Subcutaneous abdominal adipose tissue (tissue), 5 donors: Measurements from ENCODE around the gene TTYH3.
A peak's percentile ranks its signal among the peaks of the same experiment; 100 is the strongest.

Source experiments
- H3K27ac ChIP-seq: one replicate; pipeline ENCODE4 v1.7.0; 2013; ENCODE audit warnings: low read depth, mild to moderate bottlenecking, inconsistent platforms, low read length, moderate library complexity
- H3K27me3 ChIP-seq, 5 donors: one replicate each; pipeline ENCODE4 v1.7.0; 2013; ENCODE audit warnings: low read length in 5 of 5, inconsistent platforms in 1 of 5; ENCODE audit not compliant: control insufficient read depth in 5 of 5, insufficient read depth in 4 of 5
- H3K36me3 ChIP-seq, 5 donors: one replicate each; pipeline ENCODE4 v1.7.0; 2013; ENCODE audit warnings: low read length in 5 of 5; ENCODE audit not compliant: control insufficient read depth in 5 of 5, insufficient read depth in 5 of 5
- H3K4me1 ChIP-seq, 5 donors: one replicate each; pipeline ENCODE4 v1.7.0; 2013; ENCODE audit warnings: low read length in 5 of 5, mild to moderate bottlenecking in 3 of 5, moderate library complexity in 1 of 5; ENCODE audit not compliant: control insufficient read depth in 5 of 5, insufficient read depth in 5 of 5
- H3K4me3 ChIP-seq, 5 donors: one replicate each; pipeline ENCODE4 v1.7.0; 2013; ENCODE audit warnings: low read length in 5 of 5, low read depth in 1 of 5
- H3K9ac ChIP-seq, 5 donors: one replicate each; pipeline ENCODE4 v1.7.0; 2013; ENCODE audit warnings: low read length in 5 of 5, mild to moderate bottlenecking in 4 of 5, moderate library complexity in 3 of 5
- H3K9me3 ChIP-seq, 5 donors: one replicate each; pipeline ENCODE4 v1.7.0; 2013; ENCODE audit warnings: low read length in 5 of 5; ENCODE audit not compliant: control insufficient read depth in 5 of 5
- donor health status: healthy.
- donor health status: healthy.
- donor health status: healthy.
- donor health status: healthy.
- donor health status: healthy.

Gene TTYH3

GRCh38 chr7:2626498-2627117 lies 5.2 kb upstream of the TTYH3 start:
- Histone ChIP-seq H3K4me3 (no peak overlapping the region), H3K4me1 (peaks cover 2 to 61% (median 44%) of the 10 kb centered on the region in 5 donors), H3K27me3 (no peaks in the 10 kb centered on the region), H3K9me3 (no peaks in the 10 kb centered on the region), H3K27ac (no peak overlapping the region), H3K9ac (peak overlapping the region in 2 of 5 donors; percentile 13 to 28), H3K36me3 (no peaks in the 10 kb centered on the region)

GRCh38 chr7:2627258-2628129 lies 4.3 kb upstream of the TTYH3 start:
- Histone ChIP-seq H3K9ac (peak overlapping the region in 2 of 5 donors; percentile 14 to 28), H3K27ac (no peak overlapping the region), H3K27me3 (no peaks in the 10 kb centered on the region), H3K4me1 (peaks cover 2 to 57% (median 42%) of the 10 kb centered on the region in 5 donors), H3K36me3 (no peaks in the 10 kb centered on the region), H3K9me3 (no peaks in the 10 kb centered on the region), H3K4me3 (no peak overlapping the region)

GRCh38 chr7:2628130-2628482 lies 3.7 kb upstream of the TTYH3 start:
- H3K36me3 ChIP-seq, result no peaks in the 10 kb centered on the region
- H3K9me3 ChIP-seq, result no peaks in the 10 kb centered on the region
- H3K4me3 ChIP-seq, result no peak overlapping the region
- H3K4me1 ChIP-seq, result peaks cover 2 to 58% (median 45%) of the 10 kb centered on the region in 5 donors
- no peak overlapping the region for H3K27ac ChIP-seq
- H3K9ac ChIP-seq, result no peak overlapping the region
- H3K27me3 ChIP-seq, result no peaks in the 10 kb centered on the region

- Histone ChIP-seq H3K27me3 (no peaks in the 10 kb centered on the region), H3K9ac (no peak overlapping the region), H3K9me3 (no peaks in the 10 kb centered on the region), H3K27ac (no peak overlapping the region), H3K36me3 (no peaks in the 10 kb centered on the region), H3K4me1 (peaks cover 5 to 58% (median 45%) of the 10 kb centered on the region in 5 donors), H3K4me3 (no peak overlapping the region)
These were observed 2.9 kb upstream of the TTYH3 start for GRCh38 chr7:2628891-2629290.

GRCh38 chr7:2629746-2630681 lies 1.8 kb upstream of the TTYH3 start:
- Histone ChIP-seq H3K27ac (peak overlapping the region; percentile 60), H3K4me1 (peaks cover 5 to 64% (median 55%) of the 10 kb centered on the region in 5 donors), H3K36me3 (no peaks in the 10 kb centered on the region), H3K27me3 (no peaks in the 10 kb centered on the region), H3K4me3 (no peak overlapping the region), H3K9ac (peak overlapping the region in 2 of 5 donors; percentile 28 to 51), H3K9me3 (no peaks in the 10 kb centered on the region)

- H3K9ac ChIP-seq, result peak overlapping the region; percentile 26 to 94 (median 83)
- H3K4me3 ChIP-seq, result peak overlapping the region; percentile 67 to 84 (median 80)
- peak overlapping the region; percentile 69 for H3K27ac ChIP-seq
- no peaks in the 10 kb centered on the region for H3K36me3 ChIP-seq
- no peaks in the 10 kb centered on the region for H3K27me3 ChIP-seq
- H3K9me3 ChIP-seq, result no peaks in the 10 kb centered on the region
- H3K4me1 ChIP-seq, result peaks cover 4 to 79% (median 72%) of the 10 kb centered on the region in 5 donors
These were observed 1.1 kb downstream of the TTYH3 start for GRCh38 chr7:2632733-2633537.

GRCh38 chr7:2633538-2634266 lies 1.9 kb downstream of the TTYH3 start:
- peak overlapping the region; percentile 67 to 81 (median 76) for H3K4me3 ChIP-seq
- H3K27ac ChIP-seq, result peak overlapping the region; percentile 69
- H3K9me3 ChIP-seq, result no peaks in the 10 kb centered on the region
- H3K4me1 ChIP-seq, result peaks cover 4 to 86% (median 80%) of the 10 kb centered on the region in 5 donors
- peak overlapping the region; percentile 26 to 94 (median 83) for H3K9ac ChIP-seq
- H3K27me3 ChIP-seq, result no peaks in the 10 kb centered on the region
- no peaks in the 10 kb centered on the region for H3K36me3 ChIP-seq

- Histone ChIP-seq H3K9ac (peak overlapping the region in 3 of 5 donors; percentile 2 to 93 (median 12)), H3K4me1 (peaks cover 4 to 93% (median 85%) of the 10 kb centered on the region in 5 donors), H3K27ac (no peak overlapping the region), H3K9me3 (no peaks in the 10 kb centered on the region), H3K36me3 (no peaks in the 10 kb centered on the region), H3K4me3 (peak overlapping the region in 4 of 5 donors; percentile 67 to 81 (median 76)), H3K27me3 (no peaks in the 10 kb centered on the region)
These were observed 2.7 kb downstream of the TTYH3 start for GRCh38 chr7:2634267-2635145.
